ENCODE data around the gene SSR4.

Gene SSR4

GRCh38 chrX:153782313-153782712, 12.2 kb upstream of the SSR4 start:
- no peak for DNase-seq

- no peak for DNase-seq
Measured at GRCh38 chrX:153782871-153783270, 11.6 kb upstream of the SSR4 start.

- DNase-seq = no peak
Measured at GRCh38 chrX:153783378-153784013, 11.0 kb upstream of the SSR4 start.

- DNase-seq = no peak
Measured at GRCh38 chrX:153784325-153784967, 10.0 kb upstream of the SSR4 start.

GRCh38 chrX:153786669-153787068, 7.8 kb upstream of the SSR4 start:
- DNase-seq = no peak

GRCh38 chrX:153789654-153790053, 4.8 kb upstream of the SSR4 start:
- no peak for DNase-seq

- no peak for DNase-seq
Measured at GRCh38 chrX:153791104-153791852, 3.2 kb upstream of the SSR4 start.

GRCh38 chrX:153792368-153792767, 2.1 kb upstream of the SSR4 start:
- DNase-seq = no peak

GRCh38 chrX:153793291-153793690, 1.2 kb upstream of the SSR4 start:
- DNase-seq = no peak

GRCh38 chrX:153794897-153795816, 689 bp downstream of the SSR4 start:
- no peak for DNase-seq

- DNase-seq = no peak
Measured at GRCh38 chrX:153797415-153798015, 3.0 kb downstream of the SSR4 start.

- no peak for DNase-seq
Measured at GRCh38 chrX:153799326-153799725, 4.9 kb downstream of the SSR4 start.

- no peak for DNase-seq
Measured at GRCh38 chrX:153800177-153800722, 5.8 kb downstream of the SSR4 start.

GRCh38 chrX:153800746-153801145, 6.3 kb downstream of the SSR4 start:
- DNase-seq = no peak

GRCh38 chrX:153801669-153802068, 7.2 kb downstream of the SSR4 start:
- DNase-seq = no peak

- DNase-seq = no peak
Measured at GRCh38 chrX:153802513-153803045, 8.1 kb downstream of the SSR4 start.

- DNase-seq = no peak
Measured at GRCh38 chrX:153803211-153804099, 9.0 kb downstream of the SSR4 start.

GRCh38 chrX:153804100-153804595, 9.7 kb downstream of the SSR4 start:
- DNase-seq = no peak

- no peak for DNase-seq
Measured at GRCh38 chrX:153804621-153805020, 10.2 kb downstream of the SSR4 start.

- no peak for DNase-seq
Measured at GRCh38 chrX:153805436-153805835, 11.0 kb downstream of the SSR4 start.
